Measurements from ENCODE around the gene KRTAP6-3.

Gene KRTAP6-3

GRCh38 chr21:30625449-30626165 is 33.4 kb downstream of the KRTAP6-3 start:
- DNase-seq (ENCODE audit: low read depth in 2 of 2) = no peak

GRCh38 chr21:30628109-30628508 is 35.9 kb downstream of the KRTAP6-3 start:
- DNase-seq (ENCODE audit: low read depth in 2 of 2) = no peak

GRCh38 chr21:30629200-30629599 is 37.0 kb downstream of the KRTAP6-3 start:
- no peak for DNase-seq (ENCODE audit: low read depth in 2 of 2)

- DNase-seq (ENCODE audit: low read depth in 2 of 2) = no peak
These were observed 42.7 kb downstream of the KRTAP6-3 start, which contains the start of gene KRTAP20-2 for GRCh38 chr21:30634906-30635305. Gene KRTAP20-2, plus strand, starts transcription at chr21:30635206. Its CDS starts 58 bp downstream, at chr21:30635264.

GRCh38 chr21:30638686-30639085 is 46.4 kb downstream of the KRTAP6-3 start:
- DNase-seq (ENCODE audit: low read depth in 2 of 2) = no peak

GRCh38 chr21:30642564-30642963 is 50.3 kb downstream of the KRTAP6-3 start, which contains the start of gene KRTAP20-3:
Gene KRTAP20-3, plus strand, starts transcription at chr21:30642864.
- no peak for DNase-seq (ENCODE audit: low read depth in 2 of 2)
